NCI-H524 (cell line): ENCODE measurements around the gene ZNF641.

Experiments used
- DNase-seq, 2 experiments: peaks; one replicate each; lab custom pipeline; 2025; lab: John Stamatoyannopoulos, UW

ZNF641 gene

GRCh38 chr12:48350249-48351021 lies at the start of gene ZNF641:
Gene ZNF641 (minus strand): TSS chr12:48350919. CDS start chr12:48348090, 2,829 bp downstream.
- peak; percentile 28 to 64 for DNase-seq

- DNase-seq = no peak
These were observed 39.3 kb upstream of the ZNF641 start for GRCh38 chr12:48390026-48390425.

DNA sequence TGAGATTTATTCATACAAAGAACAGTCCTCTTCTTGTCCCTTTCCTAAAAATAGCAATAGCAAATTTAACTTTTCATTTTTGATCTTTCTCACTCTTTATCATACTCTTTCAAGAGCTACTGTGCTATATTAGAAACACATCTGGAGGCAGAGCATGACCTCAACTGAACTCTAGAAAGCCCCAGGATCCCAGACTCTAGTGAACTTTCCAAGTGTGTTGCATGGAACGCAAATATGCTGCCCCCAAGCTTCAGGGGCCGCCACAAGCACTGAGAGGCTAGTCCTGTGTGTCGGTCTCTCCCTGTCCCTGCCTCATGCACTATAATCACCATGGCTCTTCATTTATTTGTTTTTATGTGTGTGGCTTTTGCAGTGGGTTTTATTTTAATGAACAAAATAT lies 38.7 kb upstream of the ZNF641 start:
- DNase-seq = no peak

DNA sequence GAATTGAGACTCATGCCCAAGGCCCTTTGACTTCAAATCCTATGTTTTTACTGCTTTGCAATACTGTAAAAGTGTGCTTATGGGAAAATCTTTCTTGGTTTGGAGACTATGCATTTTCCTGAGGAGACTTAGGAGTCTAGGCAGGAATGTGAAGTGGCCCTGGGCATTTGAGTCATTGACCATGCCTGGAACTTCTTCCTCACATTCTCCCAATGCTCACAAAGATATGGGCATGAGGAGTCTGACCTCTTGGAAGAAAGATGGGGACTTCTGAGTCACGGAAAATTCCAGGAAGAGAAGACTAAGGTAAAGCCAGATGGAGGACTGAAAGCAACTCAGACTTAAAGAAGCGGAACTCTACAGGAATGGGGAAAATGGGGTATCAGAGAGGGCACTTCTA lies 38.2 kb upstream of the ZNF641 start:
- no peak for DNase-seq

- DNase-seq = no peak
These were observed 37.7 kb upstream of the ZNF641 start for GRCh38 chr12:48388460-48388859.

DNA sequence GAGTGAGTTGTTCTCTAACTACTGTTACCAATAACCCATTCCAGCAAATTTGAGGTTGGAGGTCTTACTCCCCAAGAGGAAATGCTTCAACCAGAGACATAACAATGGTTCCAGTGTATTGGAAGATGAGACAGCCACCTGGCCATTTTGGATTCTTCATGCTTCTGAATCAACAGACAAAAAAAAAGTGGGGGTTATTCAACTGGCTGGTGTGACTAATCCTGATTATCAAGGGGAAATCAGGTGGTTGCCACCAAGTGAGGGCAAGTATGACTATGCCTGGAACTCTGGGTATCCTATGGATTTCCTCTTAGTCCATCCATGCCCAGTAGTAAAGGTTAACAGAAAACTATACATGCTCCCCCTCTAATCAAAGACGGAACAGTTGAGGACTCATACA lies 29.9 kb upstream of the ZNF641 start:
- DNase-seq = no peak

- DNase-seq = no peak
These were observed 29.1 kb upstream of the ZNF641 start for GRCh38 chr12:48379794-48380193.

GRCh38 chr12:48377646-48378045 lies 26.9 kb upstream of the ZNF641 start:
- no peak for DNase-seq

DNA sequence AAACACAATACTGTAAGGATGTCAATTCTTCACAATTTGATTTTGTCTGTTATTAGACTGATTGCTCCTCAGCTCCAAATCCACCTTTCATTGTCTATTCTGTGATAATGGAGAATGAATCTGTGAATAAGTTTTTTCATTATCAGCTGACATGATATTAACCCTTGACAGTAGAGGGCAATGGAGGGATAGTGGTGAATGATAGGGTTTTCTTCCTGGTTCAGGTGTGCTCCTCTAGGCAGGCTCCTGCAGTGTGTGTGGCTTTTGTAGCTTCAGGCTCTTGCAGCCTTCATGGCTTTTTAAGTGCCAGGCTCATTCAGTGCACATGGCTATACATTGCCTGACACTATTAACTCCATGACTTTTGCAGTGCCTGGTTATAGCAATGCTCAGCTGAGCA lies 23.4 kb upstream of the ZNF641 start:
- no peak for DNase-seq

DNA sequence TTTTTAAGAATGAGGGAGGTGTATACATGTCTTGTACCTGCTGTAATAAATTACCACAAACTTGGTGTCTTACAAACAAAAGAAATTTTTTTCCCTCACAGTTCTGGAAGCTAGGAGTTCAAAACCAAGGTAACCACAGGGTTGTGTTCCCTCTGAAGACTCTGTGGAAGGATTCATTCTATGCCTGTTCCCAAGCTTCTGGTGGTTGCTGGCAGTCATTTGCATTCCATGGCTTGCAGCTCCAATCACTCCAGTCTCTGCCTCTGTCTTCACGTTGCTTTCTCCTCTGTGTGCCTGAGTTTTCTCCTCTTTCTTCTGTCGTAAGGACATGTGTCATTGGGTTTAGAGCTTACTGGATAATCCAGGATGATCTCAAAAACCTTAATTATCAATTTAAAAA lies 15.4 kb upstream of the ZNF641 start:
- DNase-seq = no peak

- no peak for DNase-seq
These were observed 11.1 kb upstream of the ZNF641 start for GRCh38 chr12:48361664-48362339.

DNA sequence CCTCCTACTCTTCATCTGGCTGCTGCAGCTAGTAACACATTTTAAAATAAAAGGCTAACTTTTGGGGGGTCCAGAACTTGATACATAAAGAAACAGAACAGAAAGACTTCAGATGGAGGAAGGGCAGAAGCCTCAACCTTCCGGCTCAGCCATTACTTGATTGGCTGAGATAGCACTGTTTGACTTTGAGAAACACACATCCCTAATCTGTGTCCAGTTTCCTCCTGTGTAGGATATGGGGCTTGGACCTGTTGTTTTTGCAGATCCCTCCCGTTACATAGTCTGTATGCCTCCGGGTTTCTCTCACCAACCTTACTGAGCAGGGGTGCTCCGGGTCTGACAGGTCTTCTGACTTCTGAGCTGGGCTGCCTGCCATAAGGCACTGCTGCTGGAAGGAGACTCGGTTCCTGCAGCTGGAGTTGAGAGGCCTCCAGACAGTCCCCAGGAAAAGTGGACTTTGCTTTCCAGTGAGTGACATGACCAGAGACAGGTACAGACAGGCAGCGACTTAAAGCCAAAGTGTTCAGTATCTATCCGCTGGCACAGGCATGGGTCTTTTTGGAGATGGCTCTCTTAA lies 8.3 kb upstream of the ZNF641 start:
- no peak for DNase-seq

DNA sequence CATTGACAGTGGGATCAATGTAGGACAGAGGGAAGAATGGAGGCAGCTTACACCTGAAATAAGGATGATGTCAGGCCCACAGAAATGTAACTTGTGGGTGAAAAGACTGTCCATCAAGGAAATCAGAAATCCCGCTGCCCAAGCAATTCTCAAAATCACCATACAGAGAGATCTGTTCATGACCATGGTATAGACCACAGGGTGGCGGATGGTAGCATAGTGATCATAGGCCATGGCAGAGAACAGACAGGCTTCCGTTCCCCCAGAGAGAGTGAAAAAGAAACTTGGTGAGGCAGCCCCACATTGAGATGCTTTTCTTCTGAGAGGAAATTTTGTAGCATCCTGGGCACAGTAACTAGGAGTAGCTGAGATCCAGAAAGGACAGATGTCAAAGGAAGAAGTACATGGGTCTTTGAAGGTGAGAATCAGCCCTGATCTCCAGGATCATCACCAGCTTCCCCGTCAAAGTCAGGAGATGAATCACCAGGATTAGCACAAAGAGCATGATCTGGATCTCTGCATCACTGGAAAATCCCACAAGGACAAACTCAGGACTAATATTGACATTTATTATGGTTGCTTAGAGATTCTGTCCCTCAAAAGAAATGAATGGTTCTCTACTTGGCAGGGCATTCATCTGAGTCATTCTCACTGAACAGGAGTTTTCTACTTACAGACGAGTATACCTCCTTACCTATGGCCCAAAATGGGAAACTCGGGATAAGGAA lies 5.5 kb upstream of the ZNF641 start:
- DNase-seq = no peak

GRCh38 chr12:48352157-48352760 lies 1.5 kb upstream of the ZNF641 start:
- no peak for DNase-seq

DNA sequence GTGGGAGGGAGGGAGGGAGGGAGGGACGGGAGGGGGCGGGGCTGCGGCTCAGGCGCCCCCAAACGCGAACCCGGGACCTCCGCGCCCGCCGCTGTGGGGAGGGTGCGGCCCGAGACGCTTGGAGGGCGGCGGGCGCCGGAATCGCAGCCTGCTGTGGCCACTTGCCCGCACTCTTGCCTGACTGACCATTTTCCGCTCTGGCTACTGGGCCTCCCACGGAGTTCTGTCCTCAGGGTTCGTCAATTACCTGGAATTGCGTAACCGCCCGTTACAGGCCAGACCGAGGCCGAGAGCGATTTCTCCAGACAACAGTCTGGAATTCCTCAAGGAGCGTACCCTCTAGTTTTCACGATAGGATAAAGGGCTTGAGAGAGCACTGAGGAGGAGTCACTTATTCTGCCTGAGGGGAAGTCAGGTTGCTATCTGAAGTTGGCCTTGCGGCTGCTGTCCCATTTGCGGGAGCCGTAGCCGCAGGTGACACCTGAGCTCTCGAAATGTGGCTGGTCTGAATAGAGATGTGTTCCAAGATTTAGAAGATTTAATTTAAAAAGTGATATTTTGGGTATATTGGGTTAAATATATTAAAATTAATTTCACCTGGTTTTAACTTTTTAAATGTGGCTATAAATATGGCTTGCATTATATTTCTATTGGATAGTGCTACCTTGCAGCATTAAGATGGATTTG lies 446 bp upstream of the ZNF641 start:
- peak in 1 of 2 experiments; percentile 57 for DNase-seq

DNA sequence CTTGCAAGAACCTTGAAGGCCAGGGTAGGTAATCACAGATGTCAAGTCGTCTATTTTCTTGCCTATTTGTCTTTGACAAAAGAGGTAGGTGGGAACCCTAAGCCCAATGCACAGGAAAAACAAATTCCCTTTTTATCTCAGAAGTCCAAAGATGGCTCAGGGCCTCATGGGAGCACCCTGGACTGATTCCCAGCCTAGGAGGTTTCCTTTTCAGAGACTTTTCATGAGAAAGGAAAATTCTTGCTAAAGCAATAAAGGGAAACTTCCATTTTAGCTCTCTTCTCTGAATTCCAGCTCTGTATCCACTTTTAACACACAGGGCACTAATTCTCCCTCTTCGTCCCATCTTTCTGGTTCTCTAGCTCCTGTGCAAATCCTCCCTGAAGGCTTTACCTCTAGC lies 1.2 kb downstream of the ZNF641 start:
- no peak for DNase-seq

GRCh38 chr12:48342980-48343379 lies 7.7 kb downstream of the ZNF641 start:
- no peak for DNase-seq

GRCh38 chr12:48340943-48341342 lies 9.8 kb downstream of the ZNF641 start:
- no peak for DNase-seq

DNA sequence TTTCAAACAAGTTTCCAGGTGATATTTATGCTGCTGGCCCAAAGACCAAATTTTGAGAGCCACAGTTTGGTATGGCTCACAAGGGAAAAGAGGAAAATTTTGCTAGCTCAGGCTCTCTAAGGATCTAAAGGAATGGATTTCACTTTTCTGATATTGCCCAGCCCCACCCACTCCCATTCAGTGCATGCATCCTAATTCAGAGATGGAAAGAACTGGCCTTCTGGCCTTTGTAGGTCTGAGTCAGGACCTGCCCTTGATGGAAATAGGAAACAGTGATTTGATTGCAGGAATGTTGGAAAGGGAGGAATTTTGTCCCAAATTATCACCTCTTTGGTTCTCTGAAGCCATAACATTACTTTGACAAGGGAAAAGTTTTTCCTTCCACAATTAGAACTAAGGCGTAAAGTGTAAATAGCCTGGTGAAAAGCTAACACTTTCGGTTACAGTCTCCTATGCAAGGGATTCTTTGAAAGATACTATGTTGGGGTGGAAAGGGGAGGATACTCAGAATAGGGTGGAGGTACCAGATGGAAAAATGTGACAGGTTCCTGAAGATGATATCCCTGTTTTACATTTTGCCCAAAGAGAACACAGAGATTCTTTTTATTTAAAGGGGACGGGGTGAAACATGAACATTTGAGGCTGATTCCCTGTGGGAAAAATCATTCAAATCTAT lies 11.1 kb downstream of the ZNF641 start:
- DNase-seq = no peak

GRCh38 chr12:48336564-48336963 lies 14.2 kb downstream of the ZNF641 start:
- DNase-seq = no peak

DNA sequence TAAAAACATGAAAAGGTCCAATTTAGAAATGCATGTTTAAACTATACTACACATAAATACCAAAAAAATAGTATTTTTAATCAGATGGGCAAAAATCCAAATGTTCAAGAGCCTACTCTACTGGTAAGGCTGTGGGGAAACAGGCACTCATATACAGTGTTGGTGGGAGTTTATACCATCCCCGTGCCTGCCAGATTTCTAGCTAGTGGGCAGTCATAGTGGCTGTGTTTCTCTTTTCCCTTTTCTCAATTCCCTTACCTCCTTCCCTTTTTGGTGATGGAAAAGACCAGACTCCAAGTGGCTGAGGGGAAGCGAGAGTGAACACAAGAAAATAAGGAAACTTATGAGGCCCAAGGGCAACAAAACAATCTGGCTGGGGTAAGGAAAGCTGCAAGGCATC lies 14.7 kb downstream of the ZNF641 start:
- DNase-seq = no peak
